B cell (primary cell): ENCODE measurements around the gene CYTH3. TPM values are rescaled to one million over a fixed set of nuclear protein-coding genes. Genes with fewer than 3 reads are reported as not detected.

ENCODE experiments used
- ATAC-seq: fragments of 200-7000 bp; cut with Tn5 transposase; one replicate; pipeline ENCODE4 v1.10.0; 2021; ENCODE audit warnings: low read depth, mild to moderate bottlenecking, moderate number of reproducible peaks, moderate library complexity
- CTCF ChIA-PET: fragments of 350-600 bp; sonication (Branson Sonifier 250); formaldehyde crosslinking; loops from one replicate; lab custom pipeline; 2021; ENCODE audit warnings: antibody characterized with exemption, inconsistent platforms; lab: Charles Lee
- POLR2A ChIA-PET: fragments of 350-600 bp; sonication (Branson Sonifier 250); formaldehyde crosslinking; loops from one replicate; lab custom pipeline; 2021; ENCODE audit warnings: antibody characterized with exemption; lab: Charles Lee
- DNase-seq: peaks from one replicate; pipeline ENCODE4 v3.0.0; 2013
- H2AFZ ChIP-seq: 2 replicates; pipeline ENCODE4 v1.6.1; 2012; ENCODE audit warnings: mild to moderate bottlenecking, low read depth, low read length; ENCODE audit not compliant: insufficient read depth, poor library complexity, severe bottlenecking
- H3K27ac ChIP-seq, 2 donors: 1 replicate in 1 of 2; 2 replicates in 1 of 2; pipeline ENCODE4 v1.5.1; 2012 to 2013; ENCODE audit warnings: low read length in 2 of 2, mild to moderate bottlenecking in 2 of 2, moderate library complexity in 1 of 2
- H3K27me3 ChIP-seq, 4 experiments: fragments of 200-600 bp in 1 of 4; sonication (generic) in 1 of 4; replicated peaks in 1 of 4; 1 replicate in 2 of 4; 2 replicates in 2 of 4; pipeline versions ENCODE4 v1.6.1 to v1.7.0; 2013 to 2016; ENCODE audit warnings: low read length in 3 of 4, mild to moderate bottlenecking in 2 of 4, mixed read lengths in 1 of 4, moderate library complexity in 1 of 4; ENCODE audit not compliant: insufficient read depth in 4 of 4, control insufficient read depth in 3 of 4; ENCODE audit errors: control extremely low read depth in 1 of 4
- H3K36me3 ChIP-seq, 2 experiments: replicated peaks in 1 of 2; 1 replicate in 1 of 2; 2 replicates in 1 of 2; pipeline versions ENCODE4 v1.6.1 to v1.7.1; 2013; ENCODE audit warnings: low read length in 1 of 2; ENCODE audit not compliant: insufficient read depth in 2 of 2, control insufficient read depth in 1 of 2; ENCODE audit errors: control extremely low read depth in 1 of 2, extremely low read depth in 1 of 2
- H3K4me1 ChIP-seq, 2 donors: fragments of 200-600 bp in 1 of 2; sonication (generic) in 1 of 2; 1 replicate in 1 of 2; 2 replicates in 1 of 2; pipeline versions ENCODE4 v1.5.1 to v1.6.1; 2013 to 2017; ENCODE audit warnings: low read length in 2 of 2; ENCODE audit not compliant: control insufficient read depth in 2 of 2, insufficient read depth in 2 of 2
- H3K4me2 ChIP-seq: replicated peaks from 2 replicates; pipeline ENCODE3; 2012; ENCODE audit warnings: mild to moderate bottlenecking, low read depth, low read length; ENCODE audit not compliant: poor library complexity, severe bottlenecking
- H3K4me3 ChIP-seq, 5 experiments: fragments of 200-600 bp in 1 of 5; sonication (generic) in 1 of 5; 1 replicate in 3 of 5; 2 replicates in 2 of 5; pipeline versions ENCODE4 v1.5.1 to v1.7.0; 2011 to 2016; ENCODE audit warnings: low read length in 4 of 5, mild to moderate bottlenecking in 4 of 5, low read depth in 2 of 5, control low read depth in 1 of 5, moderate library complexity in 1 of 5; ENCODE audit not compliant: insufficient read depth in 1 of 5; ENCODE audit errors: control extremely low read depth in 1 of 5, extremely low read depth in 1 of 5
- H3K79me2 ChIP-seq: fragments of 200-600 bp; sonication (generic); one replicate; pipeline ENCODE4 v1.6.0; 2016; ENCODE audit warnings: low read length; ENCODE audit not compliant: control insufficient read depth, insufficient read depth
- H3K9ac ChIP-seq: fragments of 200-600 bp; sonication (generic); 2 replicates; pipeline ENCODE4 v1.6.1; 2017; ENCODE audit warnings: mild to moderate bottlenecking, low read length, moderate library complexity
- H3K9me3 ChIP-seq, 3 donors: one replicate each; pipeline versions ENCODE4 v1.6.1 to v1.7.1; 2013; ENCODE audit warnings: low read length in 2 of 3; ENCODE audit not compliant: control insufficient read depth in 2 of 3, insufficient read depth in 1 of 3; ENCODE audit errors: control extremely low read depth in 1 of 3
- H4K20me1 ChIP-seq: 2 replicates; pipeline ENCODE4 v1.6.0; 2012; ENCODE audit warnings: mild to moderate bottlenecking, low read length; ENCODE audit not compliant: insufficient read depth, control insufficient read depth, poor library complexity, severe bottlenecking
- H3K27ac Mint-ChIP-seq: one replicate; pipeline ENCODE4 v1.8.0; 2021; ENCODE audit warnings: mixed read lengths
- H3K27me3 Mint-ChIP-seq: one replicate; pipeline ENCODE4 v1.8.0; 2021; ENCODE audit warnings: mixed read lengths
- H3K4me1 Mint-ChIP-seq: one replicate; pipeline ENCODE4 v1.8.0; 2021; ENCODE audit warnings: mixed read lengths
- H3K4me3 Mint-ChIP-seq: one replicate; pipeline ENCODE4 v1.8.0; 2021; ENCODE audit warnings: mixed read lengths
- H3K9me3 Mint-ChIP-seq: one replicate; pipeline ENCODE4 v1.8.0; 2022; ENCODE audit warnings: mixed read lengths; ENCODE audit not compliant: insufficient read depth
- EZH2 ChIP-seq: IDR thresholded peaks from 2 replicates; pipeline ENCODE4 v1.6.1; 2012; ENCODE audit warnings: borderline replicate concordance, low read depth, mild to moderate bottlenecking, moderate library complexity, low read length; ENCODE audit not compliant: insufficient read depth, poor library complexity, severe bottlenecking
- WGBS: methylation state at CpG from one replicate; pipeline ENCODE4 v1.1.5; 2013; ENCODE audit warnings: missing lambda C conversion rate; ENCODE audit not compliant: insufficient coverage; 5-methylcytosine and 5-hydroxymethylcytosine counted together
- intact Hi-C: fragments of 100-400 bp; cut with micrococcal nuclease; formaldehyde crosslinking; loops from one replicate; pipeline ENCODE4 v1.10.0; 2022
- polyA plus RNA-seq: library from polyadenylated mRNA; depleted of rRNA; stranded (reverse); fragments of >200 nt; gene quantifications from 2 replicates; pipeline ENCODE4 v1.2.3, GENCODE V29; 2012
- total RNA-seq, 2 donors: library from RNA; stranded (reverse); fragments of 120-200 nt in 1 of 2; gene quantifications; 1 replicate in 1 of 2; 2 replicates in 1 of 2; pipeline versions ENCODE4 v1.2.3 to v1.2.4, GENCODE V29; 2013 to 2022
- TF ChIP-seq, protein P1 (sequence below): fragments of 200-600 bp; IDR thresholded peaks from one replicate; pipeline ENCODE4 v1.8.0; 2022; ENCODE audit warnings: antibody characterized with exemption, mild to moderate bottlenecking

Gene CYTH3
- total and polyA plus RNA-seq, 2 donors (not counting 1 experiment from before 2014, with no cell fraction given): 5.2 to 11.3 TPM

DNA sequence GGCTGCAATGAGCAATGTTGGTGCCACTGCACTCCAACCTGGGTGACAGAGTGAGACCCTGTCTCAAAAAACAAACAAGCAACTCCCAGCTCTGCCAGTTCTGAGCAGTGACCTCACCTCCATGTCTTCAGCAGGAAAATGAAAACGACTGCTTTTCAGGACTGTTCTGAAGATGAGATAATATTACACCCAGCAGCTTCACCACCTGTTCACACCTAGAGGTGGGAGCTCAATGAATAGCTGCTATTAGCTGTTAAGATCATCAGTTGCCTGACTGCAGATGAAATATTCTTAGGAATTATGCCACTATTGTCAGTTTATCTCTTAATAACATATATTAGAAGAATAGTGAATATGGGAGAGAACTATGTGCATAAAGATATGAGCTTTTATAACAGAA is 48.4 kb upstream of the CYTH3 start:
- Mint-ChIP-seq H3K27ac (no peak overlapping the region), H3K27me3 (no peaks in the 10 kb centered on the region), H3K4me3 (no peak overlapping the region), H3K4me1 (peaks cover 10% of the 10 kb centered on the region), H3K9me3 (no peaks in the 10 kb centered on the region)
- intact Hi-C loops: no loop called here
- no peaks in the 10 kb centered on the region for H3K27me3 ChIP-seq
- TF ChIP-seq, protein P1, sequence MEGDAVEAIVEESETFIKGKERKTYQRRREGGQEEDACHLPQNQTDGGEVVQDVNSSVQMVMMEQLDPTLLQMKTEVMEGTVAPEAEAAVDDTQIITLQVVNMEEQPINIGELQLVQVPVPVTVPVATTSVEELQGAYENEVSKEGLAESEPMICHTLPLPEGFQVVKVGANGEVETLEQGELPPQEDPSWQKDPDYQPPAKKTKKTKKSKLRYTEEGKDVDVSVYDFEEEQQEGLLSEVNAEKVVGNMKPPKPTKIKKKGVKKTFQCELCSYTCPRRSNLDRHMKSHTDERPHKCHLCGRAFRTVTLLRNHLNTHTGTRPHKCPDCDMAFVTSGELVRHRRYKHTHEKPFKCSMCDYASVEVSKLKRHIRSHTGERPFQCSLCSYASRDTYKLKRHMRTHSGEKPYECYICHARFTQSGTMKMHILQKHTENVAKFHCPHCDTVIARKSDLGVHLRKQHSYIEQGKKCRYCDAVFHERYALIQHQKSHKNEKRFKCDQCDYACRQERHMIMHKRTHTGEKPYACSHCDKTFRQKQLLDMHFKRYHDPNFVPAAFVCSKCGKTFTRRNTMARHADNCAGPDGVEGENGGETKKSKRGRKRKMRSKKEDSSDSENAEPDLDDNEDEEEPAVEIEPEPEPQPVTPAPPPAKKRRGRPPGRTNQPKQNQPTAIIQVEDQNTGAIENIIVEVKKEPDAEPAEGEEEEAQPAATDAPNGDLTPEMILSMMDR: no peak
- no peak for TF ChIP-seq EZH2
- POLR2A ChIA-PET: no interaction called here
- no peaks in the 10 kb centered on the region for H3K36me3 ChIP-seq
- no peak overlapping the region for H3K4me3 ChIP-seq
- no peak overlapping the region for H3K27ac ChIP-seq
- no peak for DNase-seq
- no peaks in the 10 kb centered on the region for H3K79me2 ChIP-seq
- H4K20me1 ChIP-seq: no peaks in the 10 kb centered on the region
- H2AFZ ChIP-seq: no peak overlapping the region
- H3K9ac ChIP-seq: no peak overlapping the region
- no CpG with 5 or more reads among the region's 1 CpG for WGBS
- H3K9me3 ChIP-seq: no peaks in the 10 kb centered on the region
- no peak for ATAC-seq
- CTCF ChIA-PET: interaction anchor here (1.1 to 6.4 kb wide), 9 partner anchors 8 to 464 kb away, joined by 3 to 121 read pairs (median 4); no protein-coding TSS in a partner anchor
- peaks cover 0 to 8% of the 10 kb centered on the region in 2 donors for H3K4me1 ChIP-seq
- H3K4me2 ChIP-seq: no peak overlapping the region

GRCh38 chr7:6317797-6318438 is 45.5 kb upstream of the CYTH3 start:
- CTCF ChIA-PET: interaction anchor here (0.6 to 1.0 kb wide), 3 partner anchors 45 to 952 kb away, joined by 3 to 5 read pairs (median 5); no protein-coding TSS in a partner anchor
- Histone ChIP-seq H3K36me3 (no peaks in the 10 kb centered on the region), H3K27me3 (no peaks in the 10 kb centered on the region), H3K4me2 (peak overlapping the region; percentile 54), H2AFZ (peak overlapping the region; percentile 66), H3K9ac (peak overlapping the region; percentile 42), H3K9me3 (no peaks in the 10 kb centered on the region), H3K4me1 (peaks cover 0 to 5% of the 10 kb centered on the region in 2 donors), H3K4me3 (no peak overlapping the region), H3K79me2 (no peaks in the 10 kb centered on the region), H4K20me1 (no peaks in the 10 kb centered on the region), H3K27ac (no peak overlapping the region)
- ATAC-seq (peak; percentile 41), DNase-seq (no peak)
- Mint-ChIP-seq H3K4me3 (peak overlapping the region; percentile 37), H3K27ac (no peak overlapping the region), H3K4me1 (peaks cover 7% of the 10 kb centered on the region), H3K27me3 (no peaks in the 10 kb centered on the region), H3K9me3 (no peaks in the 10 kb centered on the region)
- WGBS: 44% methylated on average over 14 of the region's 16 CpGs
- POLR2A ChIA-PET: no interaction called here
- intact Hi-C loops: no loop called here
- TF ChIP-seq, protein P1: no peak
- TF ChIP-seq EZH2: no peak
